Esophagus muscularis mucosa (tissue), 4 donors: ENCODE data around the gene CHMP6. TPM values are rescaled to one million over a fixed set of nuclear protein-coding genes. Genes with fewer than 3 reads are reported as not detected.

ENCODE experiments used
- DNase-seq: peaks from one replicate; pipeline ENCODE4 v3.0.0-alpha.2; 2017; ENCODE audit errors: extremely low spot score
- H3K27ac ChIP-seq, 4 donors: fragments of 200-600 bp; sonication (generic); replicated peaks in 1 of 4; 1 replicate in 3 of 4; 2 replicates in 1 of 4; pipeline ENCODE4 v1.5.1; 2016 to 2019; ENCODE audit warnings: mild to moderate bottlenecking in 1 of 4
- H3K27me3 ChIP-seq, 4 donors: fragments of 200-600 bp; sonication (generic); one replicate each; pipeline versions ENCODE4 v1.5.1 to v1.6.0; 2016 to 2019
- H3K36me3 ChIP-seq, 4 donors: fragments of 200-600 bp; sonication (generic); one replicate each; pipeline ENCODE4 v1.5.1; 2016 to 2019
- H3K4me1 ChIP-seq, 4 donors: fragments of 200-600 bp; sonication (generic); one replicate each; pipeline ENCODE4 v1.5.1; 2016 to 2019
- H3K4me3 ChIP-seq, 4 donors: fragments of 200-600 bp; sonication (generic); 1 replicate in 2 of 4; 2 replicates in 2 of 4; pipeline ENCODE4 v1.5.1; 2016 to 2019; ENCODE audit warnings: mild to moderate bottlenecking in 4 of 4, moderate library complexity in 1 of 4
- H3K9me3 ChIP-seq, 4 donors: fragments of 200-600 bp; sonication (generic); 1 replicate in 3 of 4; 2 replicates in 1 of 4; pipeline ENCODE4 v1.5.1; 2016 to 2019
- CTCF ChIP-seq, 3 experiments: fragments of 200-600 bp in 2 of 3; fragments of 450-650 bp in 1 of 3; sonication (generic) in 2 of 3; IDR thresholded peaks; one replicate each; pipeline ENCODE4 v1.5.1; 2017 to 2019; ENCODE audit warnings: antibody characterized with exemption in 3 of 3, mild to moderate bottlenecking in 2 of 3, moderate library complexity in 1 of 3
- EP300 ChIP-seq: sonication (generic); formaldehyde crosslinking; IDR thresholded peaks from one replicate; pipeline ENCODE4 v1.6.1; 2017; ENCODE audit warnings: antibody characterized with exemption
- POLR2A ChIP-seq: fragments of 450-650 bp; IDR thresholded peaks from one replicate; pipeline ENCODE4 v1.6.1; 2017; ENCODE audit warnings: antibody characterized with exemption, moderate library complexity, mild to moderate bottlenecking, low read depth
- POLR2AphosphoS5 ChIP-seq, 2 donors: sonication (generic); formaldehyde crosslinking; IDR thresholded peaks; one replicate each; pipeline ENCODE4 v1.6.1; 2017; ENCODE audit warnings: antibody characterized with exemption in 2 of 2
- WGBS: methylation state at CpG from one replicate; pipeline ENCODE4 v1.1.5; 2018; 5-methylcytosine and 5-hydroxymethylcytosine counted together
- intact Hi-C: fragments of 100-400 bp; cut with DNase I; formaldehyde crosslinking; loops from one replicate; pipeline ENCODE4 v1.15.1; 2023
- total RNA-seq, 4 donors: library from RNA; depleted of rRNA; stranded (reverse); fragments of >200 nt; gene quantifications; one replicate each; pipeline versions ENCODE4 v1.1.0 to v1.2.1, GENCODE V29; 2016

CHMP6 gene
- total RNA-seq, 4 donors from 2014 or later = 17.6 to 29.2 (median 25.8) TPM

GRCh38 chr17:81045590-81046095 lies 54.0 kb downstream of the CHMP6 start:
- Histone ChIP-seq H3K4me1 (peaks cover 84 to 100% (median 98%) of the 10 kb centered on the region in 4 donors), H3K9me3 (no peaks in the 10 kb centered on the region), H3K4me3 (peak overlapping the region in 2 of 4 donors; percentile 14 to 25), H3K27ac (peak overlapping the region; percentile 72 to 86 (median 80)), H3K27me3 (no peaks in the 10 kb centered on the region), H3K36me3 (no peaks in the 10 kb centered on the region)
- DNase-seq = no peak
- 67% methylated on average over 1 of the region's 9 CpGs for WGBS
- TF ChIP-seq EP300 (no peak), CTCF (IDR thresholded peaks at IDR 0.05) (no peak), POLR2AphosphoS5 (IDR thresholded peaks at IDR 0.05) (no peak), POLR2A (no peak)
- intact Hi-C loops = no loop called here

DNA sequence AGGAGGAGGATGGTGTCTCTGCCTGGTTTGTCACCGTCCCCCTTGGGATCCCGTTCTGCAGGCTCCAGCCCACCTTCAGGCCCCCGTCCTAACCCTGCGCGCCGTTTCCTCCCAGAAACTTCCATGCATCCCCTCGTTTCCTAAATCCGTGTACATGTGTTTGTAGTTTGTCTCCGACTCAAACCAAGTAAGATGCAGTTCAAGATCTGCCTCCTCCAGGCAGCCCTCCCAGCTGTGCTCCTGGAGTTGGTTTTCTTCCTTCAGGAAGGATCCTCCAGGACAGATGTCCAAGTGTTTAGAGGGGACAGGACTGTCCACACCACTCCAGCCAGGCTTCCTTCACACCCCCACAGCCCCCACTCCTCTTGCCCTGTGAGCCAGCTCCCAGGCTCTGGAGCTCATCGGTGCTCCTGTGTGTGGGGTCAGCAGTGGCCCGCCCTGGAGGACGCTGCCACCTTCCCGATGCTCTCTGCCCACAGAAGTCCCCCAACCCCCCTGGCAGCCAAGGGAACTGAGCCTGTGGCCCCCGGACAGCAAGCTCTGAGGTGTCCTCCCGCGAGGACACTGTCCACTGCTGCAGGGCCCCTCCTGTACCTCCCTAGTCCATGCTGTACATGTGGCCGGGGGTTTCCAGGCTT lies 54.6 kb downstream of the CHMP6 start:
- peak overlapping the region; percentile 72 to 86 (median 80) for H3K27ac ChIP-seq
- peaks cover 84 to 100% (median 98%) of the 10 kb centered on the region in 4 donors for H3K4me1 ChIP-seq
- no peaks in the 10 kb centered on the region for H3K36me3 ChIP-seq
- H3K27me3 ChIP-seq = no peaks in the 10 kb centered on the region
- intact Hi-C loops = no loop called here
- no peak for DNase-seq
- 90% methylated on average over 14 of the region's 17 CpGs for WGBS
- H3K4me3 ChIP-seq = no peak overlapping the region
- TF ChIP-seq EP300 = no peak
- H3K9me3 ChIP-seq = no peaks in the 10 kb centered on the region

DNA sequence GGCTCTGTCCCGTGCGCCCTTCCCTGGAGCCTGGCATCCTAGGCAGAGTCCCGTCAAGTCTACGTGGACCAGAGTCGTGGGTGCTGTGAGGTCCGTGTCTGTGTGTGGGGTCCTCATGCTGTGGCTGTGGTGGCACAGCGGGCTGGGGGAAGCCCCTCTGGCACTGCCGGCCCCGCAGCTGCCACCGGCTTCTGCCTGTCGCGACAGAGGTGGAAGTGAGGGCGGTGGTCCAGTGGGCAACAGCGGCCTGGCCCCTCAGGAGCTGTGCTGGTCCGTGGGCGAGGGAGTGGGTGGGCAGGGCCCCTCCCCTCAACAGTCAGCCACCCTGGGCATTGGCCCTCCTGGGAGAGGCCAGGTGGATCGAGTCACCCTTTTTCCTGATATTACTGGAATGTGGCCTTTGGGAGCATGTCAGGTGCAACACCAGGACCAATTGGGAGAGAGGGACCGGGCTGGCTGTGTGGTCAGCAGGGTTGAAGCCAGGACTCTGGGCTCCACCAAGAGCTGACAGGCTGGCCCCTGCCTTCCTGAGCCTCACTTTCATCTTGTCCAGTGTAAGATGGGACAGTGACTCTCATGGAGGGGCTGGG lies 55.2 kb downstream of the CHMP6 start:
- WGBS = 86% methylated on average over 17 of the region's 18 CpGs
- H3K27me3 ChIP-seq = no peaks in the 10 kb centered on the region
- peaks cover 89 to 100% (median 100%) of the 10 kb centered on the region in 4 donors for H3K4me1 ChIP-seq
- H3K36me3 ChIP-seq = no peaks in the 10 kb centered on the region
- H3K4me3 ChIP-seq = no peak overlapping the region
- no peak for DNase-seq
- intact Hi-C loops = no loop called here
- no peaks in the 10 kb centered on the region for H3K9me3 ChIP-seq
- H3K27ac ChIP-seq = peak overlapping the region; percentile 52 to 86 (median 78)
- TF ChIP-seq POLR2A = no peak
- no peak for TF ChIP-seq POLR2AphosphoS5 (IDR thresholded peaks at IDR 0.05)
- no peak for TF ChIP-seq EP300
- TF ChIP-seq CTCF (IDR thresholded peaks at IDR 0.05) = no peak

- Histone ChIP-seq H3K27me3 (no peaks in the 10 kb centered on the region), H3K36me3 (no peaks in the 10 kb centered on the region), H3K27ac (peak overlapping the region in 2 of 4 donors; percentile 35 to 86), H3K4me1 (peaks cover 92 to 98% (median 97%) of the 10 kb centered on the region in 4 donors), H3K4me3 (no peak overlapping the region), H3K9me3 (no peaks in the 10 kb centered on the region)
- TF ChIP-seq POLR2AphosphoS5 (IDR thresholded peaks at IDR 0.05) (no peak), POLR2A (no peak), CTCF (IDR thresholded peaks at IDR 0.05) (no peak), EP300 (no peak)
- WGBS = 92% methylated on average over 15 of the region's 28 CpGs
- DNase-seq = no peak
- intact Hi-C loops = no loop called here
These were observed 57.3 kb downstream of the CHMP6 start for GRCh38 chr17:81048827-81049371.

DNA sequence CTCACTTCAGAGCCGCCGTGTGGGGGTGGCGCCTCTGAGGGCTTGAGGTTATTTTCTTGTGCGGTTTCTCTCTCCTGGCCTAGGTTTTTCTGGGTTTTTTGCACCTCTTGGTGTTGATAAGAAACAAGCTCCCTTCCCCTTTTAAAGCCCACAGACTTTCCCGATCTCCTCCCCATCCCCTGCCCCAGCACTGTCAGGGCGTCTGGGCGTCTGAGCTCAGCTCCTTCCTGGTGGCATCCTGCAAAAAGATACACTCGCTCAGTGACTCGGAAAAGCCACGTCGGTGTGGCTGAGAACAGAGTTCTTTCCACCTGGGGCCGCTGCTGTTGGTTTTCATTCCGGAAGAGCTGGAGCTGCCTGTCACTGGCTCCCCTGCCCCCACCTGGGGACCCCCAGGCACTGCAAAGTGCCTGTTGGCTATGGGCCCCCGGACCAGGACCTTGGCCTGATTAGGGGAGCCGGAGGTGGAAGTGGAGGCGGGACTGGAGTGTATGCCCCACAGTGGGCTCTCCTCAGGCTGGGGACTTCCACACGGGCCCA lies 57.8 kb downstream of the CHMP6 start:
- DNase-seq = no peak
- no peak for TF ChIP-seq EP300
- no peak for TF ChIP-seq CTCF (IDR thresholded peaks at IDR 0.05)
- TF ChIP-seq POLR2AphosphoS5 (IDR thresholded peaks at IDR 0.05) = no peak
- TF ChIP-seq POLR2A = no peak
- 61% methylated on average over 13 of the region's 17 CpGs for WGBS
- intact Hi-C loops = no loop called here
- Histone ChIP-seq H3K4me3 (peak overlapping the region in 3 of 4 donors; percentile 10 to 45 (median 15)), H3K9me3 (no peaks in the 10 kb centered on the region), H3K27ac (peak overlapping the region in 3 of 4 donors; percentile 52 to 86 (median 58)), H3K27me3 (no peaks in the 10 kb centered on the region), H3K4me1 (peaks cover 87 to 92% (median 91%) of the 10 kb centered on the region in 4 donors), H3K36me3 (peaks cover 0 to 3% (median under 1%) of the 10 kb centered on the region in 4 donors)
